GM19452 (cell line): ENCODE measurements around the gene GRM6.

Experiments used
- ATAC-seq: cut with Tn5 transposase; IDR thresholded peaks from one replicate; pipeline ENCODE4 v1.9.1; 2021; ENCODE audit not compliant: unreplicated experiment

Gene GRM6

DNA sequence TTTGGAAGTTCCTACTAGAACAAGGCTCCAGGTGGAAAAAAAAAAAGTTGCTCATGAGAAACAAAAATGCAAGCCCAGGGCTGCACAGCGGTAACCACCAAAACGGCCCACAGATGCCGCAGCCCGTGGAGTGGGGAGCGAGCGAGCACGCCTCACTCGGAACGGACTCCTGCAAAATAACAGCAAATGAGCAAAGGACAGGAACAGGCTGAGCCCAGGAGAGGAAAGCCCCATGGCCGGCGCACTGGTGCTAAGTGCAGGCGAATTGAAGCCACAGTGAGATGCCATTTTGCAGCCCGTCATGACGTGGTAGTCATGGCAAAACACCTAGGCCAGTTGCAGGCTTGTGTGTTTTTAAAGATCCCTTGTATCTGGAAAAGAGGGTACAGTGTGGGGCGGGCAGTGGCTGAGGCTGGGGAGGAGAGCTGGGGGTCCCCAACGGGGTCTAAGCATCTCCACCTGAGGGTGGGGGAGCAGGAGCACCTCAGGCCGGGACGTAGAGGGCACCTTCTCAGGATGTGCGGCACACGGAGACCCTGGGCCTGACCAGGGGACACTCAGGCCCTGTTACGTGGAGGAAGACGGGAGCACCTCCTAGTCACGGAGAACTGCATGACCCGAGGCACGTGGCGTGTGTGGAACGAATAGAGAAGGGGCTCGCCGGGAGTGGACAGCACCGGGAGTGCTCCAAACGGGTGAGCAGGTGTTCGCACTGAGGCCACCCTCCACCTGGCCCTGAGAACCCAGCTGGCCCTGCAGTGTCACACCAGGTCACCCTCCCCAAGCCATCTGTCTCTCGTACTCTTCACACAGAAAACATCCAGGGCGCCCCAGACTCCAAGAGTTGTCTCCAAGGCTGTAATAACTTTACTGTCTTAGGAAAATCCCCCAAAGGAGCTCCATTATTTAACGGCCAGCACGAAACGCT lies 10.7 kb downstream of the GRM6 start:
- no peak for ATAC-seq

DNA sequence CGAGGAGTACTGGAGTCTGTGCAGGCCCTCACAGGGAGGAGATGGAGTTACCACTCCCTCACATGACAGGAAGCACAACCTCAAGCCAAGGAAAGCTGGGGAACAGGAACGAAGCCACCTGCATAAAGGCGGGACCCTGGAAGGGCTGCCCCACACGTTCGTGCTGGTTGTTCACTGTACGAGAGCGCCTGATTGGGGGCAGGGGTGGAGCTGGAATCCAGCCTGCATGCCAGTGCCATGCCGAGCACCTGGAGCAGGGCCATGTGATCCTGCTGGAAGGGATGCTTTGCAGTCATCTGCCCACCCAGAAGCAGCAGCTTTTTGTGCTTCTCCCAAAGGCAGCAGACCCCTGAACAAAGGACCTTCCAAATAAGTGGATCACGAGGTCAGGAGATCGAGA lies 11.4 kb downstream of the GRM6 start:
- ATAC-seq = no peak

DNA sequence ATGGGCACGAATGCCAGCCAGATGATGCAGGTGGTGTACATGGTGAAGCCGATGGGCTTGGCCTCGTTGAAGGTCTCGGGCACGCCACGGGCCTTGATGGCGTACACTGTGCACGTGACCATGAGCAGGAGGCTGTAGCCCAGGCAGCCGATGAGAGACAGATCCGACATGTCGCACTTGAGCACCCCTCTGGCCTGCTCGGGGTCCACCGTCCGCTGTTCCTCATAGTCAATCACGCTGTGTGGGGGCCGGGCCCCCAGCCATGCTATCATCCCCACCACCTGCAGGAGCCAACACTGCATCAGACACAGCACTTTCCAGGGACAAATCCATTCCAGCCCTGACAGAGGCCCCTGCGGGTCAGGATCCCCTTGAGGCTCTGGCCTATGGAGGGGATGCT lies 12.2 kb downstream of the GRM6 start:
- no peak for ATAC-seq

DNA sequence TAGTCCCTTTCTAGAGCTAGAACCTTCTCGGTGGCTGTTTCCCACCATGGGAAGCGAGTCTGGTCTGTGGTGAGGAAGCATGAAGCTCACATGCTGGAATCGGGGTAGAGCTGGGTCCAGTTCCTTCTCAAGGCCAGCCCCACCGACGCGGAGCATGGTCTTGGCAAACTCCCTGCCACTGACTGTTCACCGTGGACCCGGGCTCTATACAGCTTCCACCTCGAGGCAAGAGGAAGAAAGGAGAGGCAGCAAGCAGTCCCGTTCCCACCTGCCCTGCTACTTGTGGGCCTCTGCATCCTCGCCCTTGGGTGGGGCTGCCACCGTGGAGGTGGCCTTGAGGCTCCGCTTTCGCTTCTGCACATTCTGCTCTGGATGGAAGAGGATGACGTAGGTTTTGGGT lies 13.7 kb downstream of the GRM6 start:
- ATAC-seq = no peak

GRCh38 chr5:178965465-178966055 lies 29.6 kb downstream of the GRM6 start:
- ATAC-seq = no peak

DNA sequence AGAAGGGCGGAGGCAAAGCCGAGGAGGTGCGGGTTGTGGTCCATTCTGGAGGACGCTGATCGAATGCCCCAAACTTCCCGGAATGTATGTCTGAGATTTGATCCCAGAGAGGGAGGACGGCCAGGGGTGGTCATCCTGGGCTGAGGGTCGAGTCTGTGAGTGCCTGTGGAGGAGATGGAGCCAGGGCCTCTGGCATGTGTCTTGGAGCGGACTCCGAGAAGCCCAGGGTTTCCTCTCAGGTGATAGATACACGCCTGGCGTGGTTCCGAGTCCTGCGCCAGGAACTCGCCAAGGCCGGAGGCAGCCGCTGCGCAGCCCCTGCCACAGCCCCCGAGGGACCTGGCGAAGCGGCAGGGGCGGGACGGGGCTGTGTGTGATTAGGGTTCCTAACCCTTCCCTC lies 53.8 kb downstream of the GRM6 start:
- ATAC-seq = no peak

DNA sequence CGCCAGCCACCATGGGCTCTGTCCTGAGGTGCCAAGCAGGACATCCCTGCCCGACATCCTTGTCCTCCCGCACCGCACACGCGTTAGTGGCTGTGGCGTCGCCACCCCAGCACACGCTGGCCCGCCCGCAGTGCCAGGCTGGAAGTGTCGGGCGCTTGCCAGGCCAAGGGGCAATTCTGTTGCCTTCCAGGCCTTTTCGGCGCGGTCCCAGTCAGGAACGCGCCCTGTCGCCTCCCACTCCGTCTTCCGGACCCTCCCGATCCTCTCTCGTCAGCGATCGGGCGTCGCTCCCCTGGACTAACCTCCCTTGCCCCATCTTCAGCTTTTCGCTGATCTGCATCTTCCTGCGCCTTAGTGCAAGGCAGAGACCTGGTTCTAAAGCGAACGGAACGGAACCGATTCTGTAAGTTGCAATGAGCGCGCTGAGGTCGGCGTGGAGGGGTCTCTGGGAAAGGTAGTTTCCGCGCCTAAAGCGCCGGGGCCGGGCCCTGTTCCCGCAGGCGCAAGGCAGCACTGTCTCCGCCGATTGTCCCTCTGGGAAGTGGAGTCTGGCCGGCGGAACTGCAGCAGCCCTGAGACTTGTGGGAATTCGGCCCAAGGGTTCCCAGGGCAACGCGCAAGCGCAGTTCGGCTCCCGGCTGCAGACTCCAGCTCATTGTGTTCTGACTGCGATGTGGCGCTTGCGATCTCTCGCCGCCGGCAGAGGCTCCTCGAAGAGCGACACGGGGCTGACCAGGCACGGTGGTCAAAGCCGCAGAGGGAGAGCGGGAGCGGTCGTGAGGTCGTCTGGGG lies 54.4 kb downstream of the GRM6 start, which contains the start of gene ZNF454:
ZNF454 (plus strand) TSS at position 630 of the 792 bp plus-strand sequence. CDS start 1,594 bp downstream, outside the sequence.
- no peak for ATAC-seq

- ATAC-seq = no peak
Measured at GRCh38 chr5:178931846-178932760, 63.0 kb downstream of the GRM6 start.
